GM18511 (cell line): ENCODE data around the gene LYSMD2.
"Not testable (repeated sequence)": the region's sequence is repeated elsewhere in the genome, so short reads cannot be mapped to it uniquely, and the experiment has no call there.

Experiments used
- ATAC-seq: cut with Tn5 transposase; IDR thresholded peaks from one replicate; pipeline ENCODE4 v1.9.1; 2021; ENCODE audit warnings: mild to moderate bottlenecking, moderate library complexity; ENCODE audit not compliant: unreplicated experiment

The LYSMD2 gene

DNA sequence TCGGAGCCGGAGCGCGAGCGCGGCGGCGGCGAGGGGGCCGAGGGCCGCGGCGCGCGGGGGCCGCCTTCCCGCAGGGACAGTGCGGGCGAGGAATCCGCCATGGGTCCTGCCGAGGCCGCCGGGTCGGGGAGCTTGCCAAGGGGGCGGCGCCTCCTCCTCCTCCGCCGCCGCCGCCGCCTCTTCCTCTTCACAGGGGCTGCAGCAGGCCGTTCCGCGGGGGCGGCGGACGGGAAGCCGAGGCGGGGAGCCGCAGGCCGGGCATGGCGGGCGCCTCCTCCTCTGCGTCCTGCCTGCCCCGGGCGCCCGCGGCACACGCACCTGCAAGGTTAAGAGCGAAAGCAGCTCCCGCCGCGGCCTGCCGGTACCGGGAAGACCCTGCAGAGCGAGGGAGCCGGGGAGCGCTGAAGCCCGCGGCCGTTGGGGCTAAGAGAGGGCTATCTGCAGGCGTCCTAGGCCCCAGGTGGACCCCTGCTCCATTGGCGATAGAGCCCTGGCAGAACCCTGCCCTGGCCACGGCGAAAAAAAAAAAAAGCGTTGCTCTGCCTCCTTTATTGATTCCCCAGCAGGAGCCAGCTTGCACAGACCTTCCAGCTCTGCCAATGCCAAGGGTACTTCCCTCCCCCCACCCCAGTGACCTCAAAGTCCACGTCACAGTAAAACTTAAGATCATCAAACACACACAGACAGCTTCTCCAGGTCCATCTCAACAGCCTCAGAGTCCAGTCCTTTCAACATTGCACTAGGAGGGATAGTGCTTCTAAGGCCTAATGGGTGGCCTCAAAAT lies at the start of gene LYSMD2:
LYSMD2 (minus strand) TSS at position 134 of the 784 bp plus-strand sequence; CDS start at position 101, 33 bp downstream.
- ATAC-seq: peak; percentile 52

DNA sequence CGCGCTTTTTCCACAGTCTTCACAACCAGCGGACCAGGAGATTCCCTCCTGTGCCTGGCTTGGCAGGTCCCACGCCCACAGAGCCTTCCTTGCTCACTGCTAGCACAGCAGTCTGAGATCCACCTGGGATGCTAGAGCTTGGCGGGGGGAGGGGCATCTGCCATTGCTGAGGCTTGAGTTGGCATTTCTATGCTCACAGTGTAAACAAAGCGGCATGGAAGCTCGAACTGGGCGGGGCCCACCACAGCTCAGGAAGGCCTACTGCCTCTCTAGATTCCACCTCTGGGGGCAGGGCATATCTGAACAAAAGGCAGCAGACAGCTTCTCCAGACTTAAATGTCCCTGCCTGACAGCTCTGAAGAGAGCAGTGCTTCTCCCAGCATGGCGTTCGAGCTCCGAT lies 49.7 kb upstream of the LYSMD2 start:
- ATAC-seq: not testable (repeated sequence)

- ATAC-seq: no peak
Observed at GRCh38 chr15:51783967-51784366, 46.5 kb upstream of the LYSMD2 start.

DNA sequence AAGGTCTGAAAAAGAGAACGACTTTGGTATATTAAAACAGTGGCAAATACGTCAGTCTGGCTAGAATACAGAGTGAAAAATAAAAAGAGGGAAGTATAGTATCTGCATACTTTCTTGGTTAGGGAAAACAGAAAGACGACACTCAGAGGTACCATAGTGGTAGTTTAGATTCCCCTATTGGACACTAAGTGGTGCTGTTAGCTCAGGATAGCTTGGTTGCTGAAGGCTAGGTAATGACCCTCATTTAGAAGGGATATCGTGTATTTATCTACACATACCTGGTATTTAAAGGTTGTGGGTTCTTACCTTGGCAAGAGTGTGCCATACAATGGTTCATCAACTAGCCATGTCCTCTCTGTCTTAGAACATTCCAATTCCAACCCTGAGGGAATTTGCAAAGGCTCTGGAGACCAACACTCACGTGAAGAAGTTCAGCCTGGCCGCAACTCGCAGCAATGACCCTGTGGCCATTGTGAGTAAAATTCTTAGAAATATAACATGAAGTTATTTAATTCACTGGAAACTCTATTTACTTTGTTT lies 45.0 kb upstream of the LYSMD2 start:
- no peak for ATAC-seq

GRCh38 chr15:51781506-51781905 lies 44.1 kb upstream of the LYSMD2 start:
- ATAC-seq: no peak

DNA sequence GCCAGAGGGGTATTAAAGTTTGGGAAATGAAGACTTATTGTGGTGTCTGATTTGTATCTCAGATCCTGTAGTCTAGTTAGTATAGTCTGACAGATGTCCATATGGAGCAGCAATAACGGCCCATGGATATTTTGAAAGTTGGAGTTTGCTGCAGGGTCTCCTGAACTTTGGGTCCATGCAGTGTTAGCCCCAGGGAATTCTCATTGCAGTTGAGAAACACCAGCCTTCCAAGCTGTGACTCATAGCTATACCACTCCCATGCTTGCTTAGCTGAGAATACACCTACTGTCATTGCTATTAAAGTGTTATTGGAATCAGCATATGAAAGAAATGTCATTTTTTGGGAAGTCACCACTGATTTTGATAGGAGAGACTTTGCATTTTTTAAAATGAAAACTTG lies 43.2 kb upstream of the LYSMD2 start:
- ATAC-seq: no peak

- ATAC-seq: peak; percentile 75
Observed at GRCh38 chr15:51776952-51777569, 39.6 kb upstream of the LYSMD2 start.

GRCh38 chr15:51775967-51776816 lies 38.7 kb upstream of the LYSMD2 start:
- ATAC-seq: peak; percentile 69

- no peak for ATAC-seq
Observed at GRCh38 chr15:51774916-51775315, 37.5 kb upstream of the LYSMD2 start.

DNA sequence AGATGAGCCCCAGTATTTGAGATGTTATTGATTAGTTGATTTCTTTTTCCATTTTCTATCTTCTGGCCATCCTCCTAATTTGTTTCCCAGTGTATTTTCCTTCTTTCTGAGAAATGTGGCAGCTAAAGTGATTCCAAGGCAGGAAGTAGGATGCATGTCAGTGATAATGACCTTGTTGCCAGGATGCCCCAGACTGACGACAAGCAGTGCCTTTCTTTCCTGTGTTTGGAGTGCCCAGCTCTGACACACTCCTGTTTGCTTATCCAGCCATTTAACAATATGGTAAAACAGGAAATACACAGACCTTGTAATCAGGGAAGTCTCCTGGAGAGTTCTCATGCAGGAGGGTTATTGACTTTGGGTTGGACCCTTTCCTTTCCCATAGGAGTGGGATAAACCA lies 34.3 kb upstream of the LYSMD2 start:
- no peak for ATAC-seq

- ATAC-seq: no peak
Observed at GRCh38 chr15:51770902-51771301, 33.4 kb upstream of the LYSMD2 start.

DNA sequence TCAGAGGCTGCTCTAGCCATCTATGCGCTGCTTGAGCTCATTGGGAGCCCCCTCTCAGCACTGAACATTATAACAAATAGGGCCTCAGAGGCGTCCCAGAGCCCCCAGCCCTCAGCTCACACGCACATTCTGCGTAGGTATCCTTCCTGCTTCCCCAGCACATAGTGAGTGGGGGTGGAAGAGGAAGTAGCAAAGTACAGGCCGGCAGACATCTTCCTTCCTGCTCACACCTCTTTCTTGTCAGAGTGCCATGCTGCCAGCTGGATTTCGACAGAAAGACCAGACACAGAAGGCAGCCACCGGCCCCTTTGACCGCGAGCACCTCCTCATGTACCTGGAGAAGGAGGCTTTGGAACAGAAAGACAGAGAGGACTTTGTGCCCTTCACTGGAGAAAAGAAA lies 30.6 kb upstream of the LYSMD2 start:
- ATAC-seq: no peak

GRCh38 chr15:51766341-51766740 lies 28.9 kb upstream of the LYSMD2 start:
- no peak for ATAC-seq

- no peak for ATAC-seq
Observed at GRCh38 chr15:51765751-51766150, 28.3 kb upstream of the LYSMD2 start.

DNA sequence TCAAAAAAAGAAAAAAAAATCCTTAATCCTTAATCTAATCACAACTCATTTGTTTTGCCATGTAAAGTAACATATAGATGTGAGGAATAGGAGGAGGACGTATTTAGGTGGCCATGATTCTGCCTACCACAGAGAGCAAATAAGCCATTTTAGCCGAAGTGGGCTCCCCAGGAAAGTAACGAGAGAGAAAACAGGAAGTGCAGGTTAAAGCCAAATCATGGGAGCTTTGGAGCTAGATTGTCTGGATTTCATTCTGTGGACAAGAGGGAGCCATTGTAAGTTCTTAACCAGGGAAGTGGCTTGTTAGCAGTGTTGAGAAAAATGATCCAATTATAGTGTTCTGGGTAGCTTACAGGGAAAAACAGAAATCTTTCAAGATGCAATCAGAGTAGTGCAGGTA lies 23.4 kb upstream of the LYSMD2 start:
- no peak for ATAC-seq

GRCh38 chr15:51759557-51760070 lies 22.2 kb upstream of the LYSMD2 start:
- no peak for ATAC-seq

DNA sequence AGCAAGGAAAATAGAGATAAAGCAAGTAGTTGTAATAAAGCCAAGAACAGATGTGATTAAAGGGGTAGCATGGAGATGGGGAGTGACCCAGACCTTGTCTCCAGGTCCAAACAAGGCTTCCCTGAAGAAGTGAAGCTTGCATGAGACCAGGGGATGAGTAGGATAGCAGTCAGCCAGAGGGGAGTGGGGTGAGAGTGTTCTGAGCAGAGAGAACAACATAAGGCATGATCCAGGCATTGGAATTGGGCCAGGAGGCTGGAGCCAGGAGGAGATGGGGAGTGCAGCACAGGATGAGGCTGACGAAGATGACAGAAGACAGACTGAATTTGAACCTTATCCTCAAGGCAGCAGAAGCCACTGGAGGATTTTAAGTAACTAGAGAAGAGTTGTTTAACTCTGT lies 21.2 kb upstream of the LYSMD2 start:
- no peak for ATAC-seq

DNA sequence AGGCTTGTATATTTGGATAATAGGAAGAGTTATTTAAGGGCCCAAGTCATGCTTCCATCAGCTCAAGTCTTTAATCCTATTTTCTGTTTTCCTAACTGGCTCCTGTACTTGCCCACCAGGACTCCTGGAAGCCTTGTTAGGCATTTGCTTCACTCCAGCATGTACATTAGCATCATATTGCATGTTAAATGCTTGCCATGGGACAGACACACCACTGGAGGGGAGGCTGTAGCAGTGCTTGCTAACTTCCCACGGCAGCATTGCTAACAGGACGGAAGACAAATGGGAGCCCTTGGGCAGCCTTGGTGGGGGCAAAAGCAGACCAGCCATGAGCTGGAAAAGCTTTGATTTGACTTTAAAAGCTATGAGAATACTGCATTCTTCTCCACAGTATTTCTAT lies 20.0 kb upstream of the LYSMD2 start:
- no peak for ATAC-seq

GRCh38 chr15:51756482-51756881 lies 19.0 kb upstream of the LYSMD2 start:
- no peak for ATAC-seq

DNA sequence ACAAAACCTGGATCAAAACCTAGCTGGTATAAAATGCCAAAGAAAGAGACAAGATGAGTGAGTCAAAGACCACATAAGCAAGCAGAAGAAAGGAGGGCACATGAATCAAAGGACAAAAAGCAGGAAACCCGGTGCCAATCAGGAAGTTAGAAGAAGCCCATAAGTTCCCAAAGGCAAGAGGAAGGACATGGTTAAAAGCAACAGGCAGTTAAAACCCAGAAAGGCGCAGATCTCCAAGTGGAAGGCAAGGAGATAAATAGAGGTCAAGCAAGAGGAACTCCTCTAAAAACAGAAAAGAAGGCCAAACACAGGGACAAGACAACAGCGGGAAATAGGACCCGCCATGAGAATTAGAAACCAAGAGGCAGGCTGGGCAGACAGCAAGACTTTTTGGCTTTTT lies 18.3 kb upstream of the LYSMD2 start:
- no peak for ATAC-seq

- no peak for ATAC-seq
Observed at GRCh38 chr15:51754267-51754666, 16.8 kb upstream of the LYSMD2 start.
